SH-SY5Y (cell line): Measurements from ENCODE around the gene GPHN.

Experiments used
- GATA2 ChIP-seq: IDR thresholded peaks from 2 replicates; pipeline ENCODE4 v1.6.1; 2011; ENCODE audit warnings: mild to moderate bottlenecking, low read depth, low read length
- GATA3 ChIP-seq: IDR thresholded peaks from 2 replicates; pipeline ENCODE4 v1.6.1; 2011; ENCODE audit warnings: low read depth, mild to moderate bottlenecking, low read length, moderate library complexity

Gene GPHN

GRCh38 chr14:67221248-67221981 lies 713.5 kb downstream of the GPHN start:
- TF ChIP-seq GATA3 (no peak), GATA2 (no peak)

GRCh38 chr14:67221982-67222328 lies 714.0 kb downstream of the GPHN start:
- TF ChIP-seq GATA3, result no peak
- no peak for TF ChIP-seq GATA2

- TF ChIP-seq GATA2 (no peak), GATA3 (no peak)
Observed at GRCh38 chr14:67225523-67225922, 717.6 kb downstream of the GPHN start.

- TF ChIP-seq GATA2 (no peak), GATA3 (no peak)
Observed at GRCh38 chr14:67228325-67228984, 720.5 kb downstream of the GPHN start.
